ENCODE data around the gene TMEM238L.

DNA sequence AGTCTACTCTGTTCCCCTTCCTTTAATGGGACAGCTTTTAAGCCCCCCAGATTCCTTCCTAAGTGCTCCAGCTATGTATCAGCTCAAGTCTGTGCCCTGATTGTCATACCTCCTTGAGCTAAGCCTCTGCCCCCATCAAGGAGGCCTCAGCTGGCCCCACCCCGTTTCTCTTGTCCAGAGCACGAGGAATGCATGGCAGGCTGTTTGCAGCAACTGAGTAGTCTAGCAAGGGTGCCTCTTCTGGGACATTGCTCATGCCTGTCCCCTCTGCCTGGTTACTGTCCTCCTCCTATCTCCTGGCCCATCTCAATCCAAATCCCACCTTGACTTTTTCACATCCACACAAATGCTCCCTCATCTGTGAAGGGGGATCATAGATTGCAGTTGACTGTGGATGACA lies 46.3 kb downstream of the TMEM238L start:
- TF ChIP-seq U2AF2 (optimal IDR thresholded peaks at IDR 0.05; ENCODE audit: low read depth, low read length) = no peak
- TF ChIP-seq, protein P1, sequence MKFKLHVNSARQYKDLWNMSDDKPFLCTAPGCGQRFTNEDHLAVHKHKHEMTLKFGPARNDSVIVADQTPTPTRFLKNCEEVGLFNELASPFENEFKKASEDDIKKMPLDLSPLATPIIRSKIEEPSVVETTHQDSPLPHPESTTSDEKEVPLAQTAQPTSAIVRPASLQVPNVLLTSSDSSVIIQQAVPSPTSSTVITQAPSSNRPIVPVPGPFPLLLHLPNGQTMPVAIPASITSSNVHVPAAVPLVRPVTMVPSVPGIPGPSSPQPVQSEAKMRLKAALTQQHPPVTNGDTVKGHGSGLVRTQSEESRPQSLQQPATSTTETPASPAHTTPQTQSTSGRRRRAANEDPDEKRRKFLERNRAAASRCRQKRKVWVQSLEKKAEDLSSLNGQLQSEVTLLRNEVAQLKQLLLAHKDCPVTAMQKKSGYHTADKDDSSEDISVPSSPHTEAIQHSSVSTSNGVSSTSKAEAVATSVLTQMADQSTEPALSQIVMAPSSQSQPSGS (CRISPR knock-in tag; IDR thresholded peaks at IDR 0.05) = no peak
- no peak for TF ChIP-seq MAFF (IDR thresholded peaks at IDR 0.05; ENCODE audit: low read length)
- TF ChIP-seq POLR2A (conservative IDR thresholded peaks at IDR 0.05) = no peak
- TF ChIP-seq CTCF (IDR thresholded peaks at IDR 0.05 in 2 of 3, conservative IDR thresholded peaks at IDR 0.05 in 1 of 3; ENCODE audit: insufficient read depth in 2 of 3, low read depth in 1 of 3, low read length in 3 of 3) = no peak
- TF ChIP-seq, protein P2, sequence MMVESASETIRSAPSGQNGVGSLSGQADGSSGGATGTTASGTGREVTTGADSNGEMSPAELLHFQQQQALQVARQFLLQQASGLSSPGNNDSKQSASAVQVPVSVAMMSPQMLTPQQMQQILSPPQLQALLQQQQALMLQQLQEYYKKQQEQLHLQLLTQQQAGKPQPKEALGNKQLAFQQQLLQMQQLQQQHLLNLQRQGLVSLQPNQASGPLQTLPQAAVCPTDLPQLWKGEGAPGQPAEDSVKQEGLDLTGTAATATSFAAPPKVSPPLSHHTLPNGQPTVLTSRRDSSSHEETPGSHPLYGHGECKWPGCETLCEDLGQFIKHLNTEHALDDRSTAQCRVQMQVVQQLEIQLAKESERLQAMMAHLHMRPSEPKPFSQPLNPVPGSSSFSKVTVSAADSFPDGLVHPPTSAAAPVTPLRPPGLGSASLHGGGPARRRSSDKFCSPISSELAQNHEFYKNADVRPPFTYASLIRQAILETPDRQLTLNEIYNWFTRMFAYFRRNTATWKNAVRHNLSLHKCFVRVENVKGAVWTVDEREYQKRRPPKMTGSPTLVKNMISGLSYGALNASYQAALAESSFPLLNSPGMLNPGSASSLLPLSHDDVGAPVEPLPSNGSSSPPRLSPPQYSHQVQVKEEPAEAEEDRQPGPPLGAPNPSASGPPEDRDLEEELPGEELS (CRISPR knock-in tag; IDR thresholded peaks at IDR 0.05; ENCODE audit: borderline replicate concordance) = no peak
- no peak for TF ChIP-seq POLR2AphosphoS5 (IDR thresholded peaks at IDR 0.05; ENCODE audit: control insufficient read depth, insufficient read depth, low read depth, low read length)
- TF ChIP-seq, protein P3, sequence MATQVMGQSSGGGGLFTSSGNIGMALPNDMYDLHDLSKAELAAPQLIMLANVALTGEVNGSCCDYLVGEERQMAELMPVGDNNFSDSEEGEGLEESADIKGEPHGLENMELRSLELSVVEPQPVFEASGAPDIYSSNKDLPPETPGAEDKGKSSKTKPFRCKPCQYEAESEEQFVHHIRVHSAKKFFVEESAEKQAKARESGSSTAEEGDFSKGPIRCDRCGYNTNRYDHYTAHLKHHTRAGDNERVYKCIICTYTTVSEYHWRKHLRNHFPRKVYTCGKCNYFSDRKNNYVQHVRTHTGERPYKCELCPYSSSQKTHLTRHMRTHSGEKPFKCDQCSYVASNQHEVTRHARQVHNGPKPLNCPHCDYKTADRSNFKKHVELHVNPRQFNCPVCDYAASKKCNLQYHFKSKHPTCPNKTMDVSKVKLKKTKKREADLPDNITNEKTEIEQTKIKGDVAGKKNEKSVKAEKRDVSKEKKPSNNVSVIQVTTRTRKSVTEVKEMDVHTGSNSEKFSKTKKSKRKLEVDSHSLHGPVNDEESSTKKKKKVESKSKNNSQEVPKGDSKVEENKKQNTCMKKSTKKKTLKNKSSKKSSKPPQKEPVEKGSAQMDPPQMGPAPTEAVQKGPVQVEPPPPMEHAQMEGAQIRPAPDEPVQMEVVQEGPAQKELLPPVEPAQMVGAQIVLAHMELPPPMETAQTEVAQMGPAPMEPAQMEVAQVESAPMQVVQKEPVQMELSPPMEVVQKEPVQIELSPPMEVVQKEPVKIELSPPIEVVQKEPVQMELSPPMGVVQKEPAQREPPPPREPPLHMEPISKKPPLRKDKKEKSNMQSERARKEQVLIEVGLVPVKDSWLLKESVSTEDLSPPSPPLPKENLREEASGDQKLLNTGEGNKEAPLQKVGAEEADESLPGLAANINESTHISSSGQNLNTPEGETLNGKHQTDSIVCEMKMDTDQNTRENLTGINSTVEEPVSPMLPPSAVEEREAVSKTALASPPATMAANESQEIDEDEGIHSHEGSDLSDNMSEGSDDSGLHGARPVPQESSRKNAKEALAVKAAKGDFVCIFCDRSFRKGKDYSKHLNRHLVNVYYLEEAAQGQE (IDR thresholded peaks at IDR 0.05; ENCODE audit: borderline replicate concordance) = no peak
- TF ChIP-seq, protein P3 (CRISPR knock-in tag; IDR thresholded peaks at IDR 0.05; ENCODE audit: low read depth) = no peak
- TF ChIP-seq ELF4 (CRISPR knock-in tag; IDR thresholded peaks at IDR 0.05) = no peak
- no peak for TF ChIP-seq SETDB1 (IDR thresholded peaks at IDR 0.05; ENCODE audit: low read length)
- no peak for TF ChIP-seq CBX5 (IDR thresholded peaks at IDR 0.05; ENCODE audit: borderline replicate concordance, low read depth)
- TF ChIP-seq ID3 (CRISPR knock-in tag; IDR thresholded peaks at IDR 0.05) = no peak
- no peak for TF ChIP-seq ID3 (tag; IDR thresholded peaks at IDR 0.05)
- TF ChIP-seq TAF1 (IDR thresholded peaks at IDR 0.05; ENCODE audit: control insufficient read depth, extremely low read depth, insufficient read depth, low read length, severe bottlenecking) = no peak
- TF ChIP-seq GABPA (tag; conservative IDR thresholded peaks at IDR 0.05; ENCODE audit: low read depth) = no peak

Data from K562 (cell line).